GM13976 (cell line): Measurements from ENCODE around the gene GRIN2A.

Experiments used
- DNase-seq: peaks from one replicate; pipeline ENCODE4 v3.0.0; 2012; ENCODE audit warnings: low spot score
- CTCF ChIP-seq: IDR thresholded peaks from 2 replicates; pipeline ENCODE4 v1.5.1; 2012; ENCODE audit warnings: borderline replicate concordance, mild to moderate bottlenecking; ENCODE audit not compliant: insufficient read depth; ENCODE audit errors: extremely low read depth, missing control alignments, control extremely low read depth
- in situ Hi-C: fragments of 300-500 bp; cut with MboI; formaldehyde crosslinking; loops from one replicate; pipeline ENCODE4 v1.12.0; 2022; ENCODE audit warnings: low sequenced_read_pairs, mixed read lengths, inconsistent platforms; ENCODE audit not compliant: unreplicated experiment

GRIN2A gene

GRCh38 chr16:9755081-9755480 is 427.1 kb downstream of the GRIN2A start:
- TF ChIP-seq CTCF = no peak
- in situ Hi-C loops = no loop called here
- DNase-seq = no peak

GRCh38 chr16:9741776-9742175 is 440.5 kb downstream of the GRIN2A start:
- in situ Hi-C loops = no loop called here
- DNase-seq = no peak
- TF ChIP-seq CTCF = no peak

- no peak for DNase-seq
- TF ChIP-seq CTCF = no peak
- in situ Hi-C loops = no loop called here
These were observed 442.9 kb downstream of the GRIN2A start for GRCh38 chr16:9739301-9739700.

- no peak for TF ChIP-seq CTCF
- DNase-seq = no peak
- in situ Hi-C loops = no loop called here
These were observed 443.5 kb downstream of the GRIN2A start for GRCh38 chr16:9738690-9739089.

GRCh38 chr16:9736547-9736946 is 445.7 kb downstream of the GRIN2A start:
- DNase-seq = no peak
- in situ Hi-C loops = no loop called here
- TF ChIP-seq CTCF = no peak

GRCh38 chr16:9723136-9723535 is 459.1 kb downstream of the GRIN2A start:
- in situ Hi-C loops = no loop called here
- no peak for DNase-seq
- TF ChIP-seq CTCF = no peak

GRCh38 chr16:9713907-9714306 is 468.3 kb downstream of the GRIN2A start:
- TF ChIP-seq CTCF = no peak
- no peak for DNase-seq
- in situ Hi-C loops = no loop called here
